ENCODE results near the gene AP1G1. TPM values are rescaled to one million over a fixed set of nuclear protein-coding genes. Genes with fewer than 3 reads are reported as not detected.
A peak's percentile ranks its signal among the peaks of the same experiment; 100 is the strongest.

AP1G1 gene
- total RNA-seq, 1 donor from 2014 or later, result 62.7 TPM

DNA sequence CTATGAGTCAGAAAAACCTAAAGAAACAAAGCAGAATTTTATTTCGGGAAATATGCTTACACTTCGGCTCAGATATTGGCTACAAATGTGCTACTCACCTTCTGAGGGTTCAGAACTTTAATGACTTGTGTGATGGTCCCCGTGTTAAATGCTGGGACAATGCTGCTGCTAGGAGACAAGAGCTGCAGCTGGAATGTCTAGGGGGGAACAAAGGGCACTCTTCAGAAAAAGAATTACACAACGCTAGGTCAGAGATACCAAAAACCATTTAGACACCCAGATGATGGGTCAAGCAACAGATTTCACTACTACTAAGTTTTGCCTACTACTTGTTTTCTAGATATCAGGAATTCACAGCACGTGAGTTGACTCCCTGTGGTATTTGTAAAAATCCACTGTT is 74.1 kb downstream of the AP1G1 start:
- DNase-seq (ENCODE audit: low spot score), result no peak
- peaks cover 42% of the 10 kb centered on the region for H3K36me3 Mint-ChIP-seq (ENCODE audit: low read depth)
- no peaks in the 10 kb centered on the region for H3K9me3 Mint-ChIP-seq (ENCODE audit: low read depth)
- no peak for TF ChIP-seq CTCF (IDR thresholded peaks at IDR 0.05)
- no peaks in the 10 kb centered on the region for H3K4me1 Mint-ChIP-seq (ENCODE audit: low read depth)
- no peak overlapping the region for H3K4me3 Mint-ChIP-seq (ENCODE audit: unreplicated experiment)
- no peak overlapping the region for H3K27ac Mint-ChIP-seq (ENCODE audit: unreplicated experiment)
- H3K27me3 Mint-ChIP-seq (ENCODE audit: low read depth), result no peaks in the 10 kb centered on the region

DNA sequence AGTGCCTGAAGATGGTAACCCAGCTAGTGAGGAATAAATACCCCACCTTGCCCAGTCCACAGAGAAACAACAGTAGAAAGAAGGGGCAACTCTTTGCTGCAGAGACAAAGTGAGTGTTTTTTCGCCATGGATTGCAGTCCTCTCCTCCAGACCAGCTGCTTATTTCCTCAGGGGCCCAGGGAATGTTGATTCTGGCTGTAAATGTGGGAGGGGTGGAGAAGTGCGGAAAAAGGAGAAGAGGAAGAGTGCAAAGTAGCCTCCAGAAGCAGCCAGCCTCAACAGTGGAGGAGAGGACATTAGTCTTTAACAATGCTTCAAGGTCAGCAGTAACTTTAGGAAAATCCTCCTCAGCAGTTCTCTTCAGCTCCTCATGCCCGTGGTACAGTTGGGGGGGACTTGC is 76.0 kb downstream of the AP1G1 start:
- Mint-ChIP-seq H3K9me3 (ENCODE audit: low read depth) (no peaks in the 10 kb centered on the region), H3K4me3 (ENCODE audit: unreplicated experiment) (no peak overlapping the region), H3K4me1 (ENCODE audit: low read depth) (no peaks in the 10 kb centered on the region), H3K27ac (ENCODE audit: unreplicated experiment) (no peak overlapping the region), H3K36me3 (ENCODE audit: low read depth) (peaks cover 32% of the 10 kb centered on the region), H3K27me3 (ENCODE audit: low read depth) (no peaks in the 10 kb centered on the region)
- no peak for TF ChIP-seq CTCF (IDR thresholded peaks at IDR 0.05)
- no peak for DNase-seq (ENCODE audit: low spot score)

DNA sequence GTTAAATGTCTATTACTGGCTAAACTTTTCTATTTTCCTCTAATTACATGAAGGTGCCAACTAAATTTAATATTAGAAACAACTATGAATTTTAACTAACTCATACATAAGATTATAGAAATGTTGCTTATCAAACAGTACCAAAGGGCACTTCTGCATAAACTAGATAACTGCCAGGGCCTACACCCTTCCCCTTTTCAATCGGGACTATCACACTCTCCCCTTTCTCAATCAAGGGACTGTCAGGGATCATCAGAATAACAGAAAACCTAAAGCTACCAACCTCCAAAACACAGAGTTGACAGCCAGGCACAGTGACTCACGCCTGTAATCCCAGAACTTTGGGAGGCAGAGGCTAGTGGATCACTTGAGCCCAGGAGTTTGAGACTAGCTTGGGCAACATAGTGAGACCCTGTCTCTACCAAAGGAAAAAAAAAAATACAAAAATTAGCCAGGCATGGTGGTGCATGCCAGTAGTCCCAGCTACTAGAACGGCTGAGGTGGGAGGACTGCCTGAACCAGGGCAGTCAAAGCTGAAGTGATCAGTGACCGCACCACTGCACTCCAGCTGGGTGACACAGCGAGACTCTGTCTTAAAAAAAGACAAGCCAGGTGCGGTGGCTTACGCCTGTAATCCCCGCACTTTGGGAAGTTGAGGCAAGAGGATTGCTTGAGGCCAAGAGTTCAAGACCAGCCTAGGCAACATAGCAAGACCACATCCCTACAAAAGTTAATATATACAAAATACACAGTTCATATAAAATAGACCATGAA is 80.9 kb downstream of the AP1G1 start:
- no peak for DNase-seq (ENCODE audit: low spot score)
- H3K27me3 Mint-ChIP-seq (ENCODE audit: low read depth), result no peaks in the 10 kb centered on the region
- H3K9me3 Mint-ChIP-seq (ENCODE audit: low read depth), result no peaks in the 10 kb centered on the region
- H3K27ac Mint-ChIP-seq (ENCODE audit: unreplicated experiment), result no peak overlapping the region
- H3K36me3 Mint-ChIP-seq (ENCODE audit: low read depth), result peaks cover 15% of the 10 kb centered on the region
- peaks cover 8% of the 10 kb centered on the region for H3K4me1 Mint-ChIP-seq (ENCODE audit: low read depth)
- H3K4me3 Mint-ChIP-seq (ENCODE audit: unreplicated experiment), result no peak overlapping the region
- TF ChIP-seq CTCF (IDR thresholded peaks at IDR 0.05), result no peak

- Mint-ChIP-seq H3K27me3 (ENCODE audit: low read depth) (no peaks in the 10 kb centered on the region), H3K36me3 (ENCODE audit: low read depth) (peaks cover 9% of the 10 kb centered on the region), H3K4me1 (ENCODE audit: low read depth) (peaks cover 19% of the 10 kb centered on the region), H3K9me3 (ENCODE audit: low read depth) (no peaks in the 10 kb centered on the region), H3K4me3 (ENCODE audit: unreplicated experiment) (no peak overlapping the region), H3K27ac (ENCODE audit: unreplicated experiment) (no peak overlapping the region)
- no peak for TF ChIP-seq CTCF (IDR thresholded peaks at IDR 0.05)
- no peak for DNase-seq (ENCODE audit: low spot score)
Measured at GRCh38 chr16:71726476-71727315, 81.9 kb downstream of the AP1G1 start.

DNA sequence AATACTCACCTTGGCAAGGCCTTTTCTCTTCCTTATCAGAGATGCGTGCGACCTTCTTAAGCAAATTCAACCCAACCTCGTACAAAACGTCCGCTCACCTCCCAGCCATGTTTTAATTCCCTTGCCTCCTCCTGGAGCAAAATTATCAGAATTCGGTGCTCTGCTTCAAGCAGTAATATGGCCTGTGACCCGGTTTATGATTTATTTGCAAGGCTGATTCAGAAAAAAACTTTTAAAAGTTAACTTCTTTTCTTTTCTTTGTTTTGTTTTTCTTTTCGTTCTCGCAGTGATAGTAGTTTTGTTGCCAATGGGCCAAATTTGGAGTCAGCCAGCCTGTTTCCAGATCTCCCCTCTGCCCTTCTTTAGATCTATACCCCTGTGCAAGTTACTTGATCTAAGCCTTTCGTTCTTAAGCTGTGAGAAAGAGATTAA is 84.3 kb downstream of the AP1G1 start, which contains the start of gene PHLPP2:
PHLPP2 (minus strand) TSS at position 382 of the 432 bp plus-strand sequence. CDS start 9,906 bp downstream, outside the sequence.
- Mint-ChIP-seq H3K36me3 (ENCODE audit: low read depth) (no peaks in the 10 kb centered on the region), H3K27me3 (ENCODE audit: low read depth) (no peaks in the 10 kb centered on the region), H3K4me3 (ENCODE audit: unreplicated experiment) (peak within 1 kb of the TSS; percentile 73), H3K27ac (ENCODE audit: unreplicated experiment) (no peak within 1 kb of the TSS), H3K4me1 (ENCODE audit: low read depth) (peaks cover 21% of the 10 kb centered on the region), H3K9me3 (ENCODE audit: low read depth) (no peaks in the 10 kb centered on the region)
- TF ChIP-seq CTCF (IDR thresholded peaks at IDR 0.05), result no peak
- no peak for DNase-seq (ENCODE audit: low spot score)

Measured in chondrocyte (in vitro differentiated cells).